Measurements from ENCODE around the gene LYST.
"Not testable (repeated sequence)": the region's sequence is repeated elsewhere in the genome, so short reads cannot be mapped to it uniquely, and the experiment has no call there.

Gene LYST

GRCh38 chr1:235625340-235625739, 241.4 kb downstream of the LYST start:
- no peak for DNase-seq

- DNase-seq, result no peak
These were observed 241.9 kb downstream of the LYST start for GRCh38 chr1:235624721-235625333.

- DNase-seq, result no peak
These were observed 243.5 kb downstream of the LYST start for GRCh38 chr1:235622936-235623779.

GRCh38 chr1:235619149-235619548, 247.6 kb downstream of the LYST start:
- DNase-seq, result not testable (repeated sequence)

GRCh38 chr1:235617808-235618207, 248.9 kb downstream of the LYST start:
- DNase-seq, result no peak

- DNase-seq, result no peak
These were observed 249.6 kb downstream of the LYST start for GRCh38 chr1:235617140-235617539.

GRCh38 chr1:235614442-235614954, 252.2 kb downstream of the LYST start:
- no peak for DNase-seq

- no peak for DNase-seq
These were observed 253.1 kb downstream of the LYST start for GRCh38 chr1:235613602-235614001.

GRCh38 chr1:235612761-235613160, 253.9 kb downstream of the LYST start:
- DNase-seq, result no peak
